MG63 (cell line): ENCODE results near the gene CACFD1. TPM values are rescaled to one million over a fixed set of nuclear protein-coding genes. Genes with fewer than 3 reads are reported as not detected.

ENCODE experiments used
- DNase-seq: peaks from one replicate; pipeline ENCODE4 v3.0.0-alpha.2; 2020
- H3K27me3 ChIP-seq: fragments of 250-450 bp; sonication (Bioruptor Pico); 2 replicates; pipeline ENCODE4 v1.5.1; 2020; ENCODE audit warnings: mild to moderate bottlenecking, moderate library complexity
- H3K36me3 ChIP-seq: fragments of 250-450 bp; sonication (Bioruptor Pico); 2 replicates; pipeline ENCODE4 v1.5.1; 2020; ENCODE audit warnings: mild to moderate bottlenecking, moderate library complexity
- H3K4me3 ChIP-seq: fragments of 250-450 bp; sonication (Bioruptor Pico); 2 replicates; pipeline ENCODE4 v1.5.1; 2020; ENCODE audit warnings: mild to moderate bottlenecking, moderate library complexity
- H3K9me3 ChIP-seq: fragments of 250-450 bp; sonication (Bioruptor Pico); 2 replicates; pipeline ENCODE4 v1.5.1; 2020; ENCODE audit warnings: mild to moderate bottlenecking, moderate library complexity
- total RNA-seq: library from RNA; depleted of rRNA; stranded (reverse); fragments of >200 nt; shearing (Covaris generic); gene quantifications from 2 replicates; pipeline ENCODE4 v1.2.3, GENCODE V29; 2014; ENCODE audit warnings: low replicate concordance

The CACFD1 gene
- total RNA-seq, 1 experiment from 2014 or later = 5.6 TPM

DNA sequence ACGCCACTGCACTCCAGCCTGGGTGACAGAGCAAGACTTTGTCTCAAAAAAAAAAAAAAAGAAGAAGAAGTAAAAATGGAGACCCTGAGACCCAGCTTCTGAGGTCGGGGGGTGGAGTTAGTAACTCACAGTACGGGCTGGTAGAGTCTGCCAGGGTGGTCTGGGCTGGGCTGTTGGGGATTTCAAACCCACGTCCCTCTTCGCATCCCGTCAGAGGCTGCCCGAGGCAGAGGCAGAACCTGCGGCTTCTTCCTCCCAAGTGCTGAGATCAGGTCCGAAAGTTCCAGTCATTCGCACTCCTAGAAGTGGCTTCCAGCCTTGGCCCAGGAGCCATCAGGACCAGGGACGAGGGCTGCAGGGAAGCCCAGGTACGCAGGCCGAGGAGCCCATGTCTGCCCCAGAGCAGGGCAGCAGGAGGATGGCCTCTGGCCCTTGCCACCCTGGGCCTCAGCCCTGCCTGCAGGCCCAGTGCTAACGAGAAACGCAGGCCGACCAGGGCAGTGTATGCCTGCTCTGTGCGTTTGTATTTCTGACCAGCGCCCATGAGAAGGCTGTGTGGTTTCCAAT, 29.0 kb downstream of the CACFD1 start:
- no peak for DNase-seq
- no peaks in the 10 kb centered on the region for H3K9me3 ChIP-seq
- H3K27me3 ChIP-seq = no peaks in the 10 kb centered on the region
- no peaks in the 10 kb centered on the region for H3K36me3 ChIP-seq
- no peak overlapping the region for H3K4me3 ChIP-seq

DNA sequence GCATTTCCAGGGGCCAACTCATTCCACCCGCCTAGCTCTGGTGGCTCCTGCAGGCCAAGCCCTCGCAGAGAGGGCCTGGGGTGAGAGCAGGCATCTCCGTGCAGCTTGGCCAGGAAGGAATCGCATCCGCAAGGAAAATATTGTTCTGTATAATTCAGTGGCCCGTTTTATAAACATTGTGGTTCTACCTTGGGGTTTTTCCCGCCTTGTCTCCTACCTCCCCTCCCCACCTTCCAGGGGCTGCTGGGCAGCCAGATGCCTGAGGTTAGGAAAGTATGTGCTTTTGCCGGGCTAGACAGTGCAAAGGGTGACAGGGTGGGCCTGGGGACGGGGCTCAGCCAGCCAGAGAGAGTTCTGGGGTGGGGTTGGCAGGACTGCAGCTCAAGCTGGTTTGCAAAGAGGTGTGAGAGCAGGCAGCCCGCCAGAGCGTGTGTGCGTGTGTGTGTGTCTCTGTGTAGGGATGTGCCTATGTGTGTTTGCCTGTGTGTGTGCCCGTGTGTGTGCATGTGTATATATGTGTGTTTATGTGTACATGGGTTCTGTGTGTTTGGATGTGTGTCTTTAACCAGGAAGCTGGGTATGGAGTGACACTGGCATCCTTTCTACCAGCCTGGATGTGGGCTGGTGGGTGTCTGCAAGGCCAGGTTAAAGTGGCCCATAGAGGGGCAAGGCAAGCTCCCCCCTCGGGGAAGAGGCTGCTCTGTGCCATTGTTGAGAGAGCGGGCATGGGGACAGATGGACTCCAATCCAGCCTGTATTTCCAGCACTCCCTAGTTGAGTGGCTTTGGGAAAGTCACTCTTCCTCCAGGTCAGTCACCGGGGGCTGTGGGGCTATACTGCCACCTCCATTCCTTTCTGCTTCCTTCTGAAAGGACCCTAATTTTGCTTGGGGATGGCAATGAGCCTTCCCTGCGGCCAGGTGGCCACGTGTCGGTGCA, 29.7 kb downstream of the CACFD1 start:
- no peak for DNase-seq
- Histone ChIP-seq H3K4me3 (no peak overlapping the region), H3K27me3 (no peaks in the 10 kb centered on the region), H3K36me3 (no peaks in the 10 kb centered on the region), H3K9me3 (no peaks in the 10 kb centered on the region)

DNA sequence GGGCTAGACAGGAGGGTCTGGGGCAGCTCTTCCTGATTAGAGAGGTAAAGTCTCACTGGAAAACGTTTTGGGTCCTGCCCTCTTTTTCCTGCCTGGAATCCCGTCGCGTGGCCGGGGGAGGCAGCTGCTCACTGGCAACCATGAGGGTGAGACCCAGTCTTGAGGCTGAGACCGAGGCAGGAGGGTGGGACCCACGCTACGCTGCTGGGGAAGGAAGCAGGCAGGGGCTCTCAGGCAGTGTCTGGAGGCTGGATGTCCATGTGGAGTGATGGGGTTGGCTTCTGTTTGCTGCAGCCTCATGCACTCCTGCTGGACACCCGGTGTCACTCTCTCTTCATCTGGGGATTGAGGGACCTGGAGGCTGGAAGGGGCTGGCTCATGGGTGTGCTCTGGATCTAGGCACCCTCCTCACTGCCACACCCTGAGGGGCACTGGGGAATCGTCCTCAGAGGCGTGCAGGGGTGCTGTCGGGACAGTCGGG, 30.5 kb downstream of the CACFD1 start:
- no peaks in the 10 kb centered on the region for H3K9me3 ChIP-seq
- no peaks in the 10 kb centered on the region for H3K27me3 ChIP-seq
- H3K36me3 ChIP-seq = no peaks in the 10 kb centered on the region
- DNase-seq = no peak
- no peak overlapping the region for H3K4me3 ChIP-seq

DNA sequence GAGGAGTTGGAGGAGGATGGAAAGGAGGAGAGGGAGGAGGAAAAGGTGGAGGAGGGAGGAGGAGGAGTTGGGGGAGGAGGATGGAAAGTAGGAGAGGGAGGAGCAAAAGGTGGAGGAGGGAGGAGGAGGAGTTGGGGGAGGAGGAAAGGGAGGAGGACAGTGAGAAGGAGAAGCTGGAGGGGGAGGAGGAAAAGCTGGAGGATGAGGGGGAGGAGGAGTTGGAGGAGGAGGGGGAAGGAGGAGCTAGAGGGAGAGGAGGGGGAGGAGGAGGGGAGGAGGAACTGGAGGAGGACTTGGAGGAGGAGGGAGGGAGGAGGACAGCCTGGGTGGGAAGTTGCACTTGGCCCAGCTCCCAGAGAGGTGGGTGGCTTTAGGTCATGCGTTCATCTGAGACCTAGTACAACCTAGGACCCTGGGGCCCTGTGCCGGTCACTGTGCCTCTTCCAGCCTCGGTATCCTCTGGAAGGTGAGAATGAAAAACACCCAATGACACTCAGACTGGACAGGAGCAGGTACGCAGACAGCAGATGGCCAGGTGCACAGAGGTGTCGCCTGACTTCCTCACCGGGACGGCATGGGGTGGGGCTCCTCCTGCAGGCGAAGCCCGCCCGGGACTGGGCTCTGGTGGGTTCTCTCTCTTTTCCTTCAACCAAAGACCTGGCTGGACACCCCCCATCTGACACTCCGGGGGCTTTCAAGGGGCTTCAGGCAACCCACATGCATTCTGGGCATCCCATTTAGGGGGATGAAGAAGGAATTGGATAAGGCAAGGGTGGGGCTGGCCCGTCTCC, 31.3 kb downstream of the CACFD1 start:
- DNase-seq = no peak
- Histone ChIP-seq H3K27me3 (no peaks in the 10 kb centered on the region), H3K4me3 (no peak overlapping the region), H3K36me3 (no peaks in the 10 kb centered on the region), H3K9me3 (no peaks in the 10 kb centered on the region)

DNA sequence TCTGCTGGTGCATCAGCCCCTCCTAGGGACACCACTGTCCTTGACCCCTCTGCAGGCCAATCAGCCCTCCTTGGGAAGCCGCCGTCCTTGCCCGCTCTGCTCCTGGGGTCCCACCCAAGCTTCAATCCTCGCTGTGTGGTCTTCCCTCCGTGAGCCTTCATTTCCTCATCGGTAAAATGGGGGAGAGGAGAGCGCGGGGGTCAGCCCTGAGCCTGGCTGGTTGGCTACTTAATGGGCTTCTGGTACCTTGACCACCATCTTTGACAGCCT, 31.8 kb downstream of the CACFD1 start:
- Histone ChIP-seq H3K36me3 (no peaks in the 10 kb centered on the region), H3K4me3 (no peak overlapping the region), H3K27me3 (no peaks in the 10 kb centered on the region), H3K9me3 (no peaks in the 10 kb centered on the region)
- DNase-seq = no peak

DNA sequence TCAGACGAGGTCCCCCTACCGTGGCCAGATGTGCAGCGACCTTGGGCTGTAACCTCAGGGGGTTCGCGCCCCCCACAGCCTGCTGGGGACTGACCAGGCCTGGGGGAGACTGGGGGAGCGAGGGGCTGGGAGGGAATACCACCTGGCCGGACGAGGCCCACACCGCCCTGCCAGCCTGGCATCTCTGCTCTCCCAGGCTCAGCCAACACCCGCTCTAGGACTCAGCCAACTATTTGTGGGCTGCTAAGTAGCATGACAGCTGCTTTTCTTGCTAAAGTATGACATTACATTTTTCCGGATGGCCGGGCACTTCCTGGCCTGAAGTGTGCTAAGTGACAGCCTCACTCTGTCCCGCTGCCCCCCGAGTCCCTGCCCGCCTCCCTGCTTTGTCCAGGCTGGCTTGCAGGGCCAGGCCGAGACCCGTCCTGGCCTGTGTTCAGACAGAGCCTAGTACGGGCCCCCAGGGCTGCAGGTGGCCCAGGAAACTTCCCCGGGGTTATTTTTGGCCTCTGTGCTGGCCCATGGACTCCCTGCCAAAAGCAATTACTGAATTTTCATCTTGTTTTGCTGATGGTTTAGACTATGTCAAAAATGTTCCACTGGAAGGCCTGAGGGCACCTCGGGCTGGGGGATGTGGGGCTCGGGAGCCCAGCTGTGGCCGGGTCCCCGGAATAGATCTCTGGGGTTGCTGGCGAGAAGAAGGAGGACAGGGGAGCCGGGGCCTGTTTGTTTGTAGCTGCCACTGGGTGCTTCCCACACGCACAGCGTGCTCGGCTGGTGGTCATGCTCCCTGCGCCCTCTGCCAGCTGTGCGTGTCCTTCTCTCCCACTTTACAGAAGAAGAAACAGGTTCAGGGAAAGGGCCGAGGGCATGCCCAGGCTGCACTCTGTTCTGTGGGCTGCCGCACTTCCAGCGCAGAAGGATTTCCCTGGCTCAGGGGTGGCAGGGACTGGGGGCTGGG, 32.6 kb downstream of the CACFD1 start:
- Histone ChIP-seq H3K27me3 (no peaks in the 10 kb centered on the region), H3K9me3 (no peaks in the 10 kb centered on the region), H3K36me3 (no peaks in the 10 kb centered on the region), H3K4me3 (no peak overlapping the region)
- peak; percentile 47 for DNase-seq

DNA sequence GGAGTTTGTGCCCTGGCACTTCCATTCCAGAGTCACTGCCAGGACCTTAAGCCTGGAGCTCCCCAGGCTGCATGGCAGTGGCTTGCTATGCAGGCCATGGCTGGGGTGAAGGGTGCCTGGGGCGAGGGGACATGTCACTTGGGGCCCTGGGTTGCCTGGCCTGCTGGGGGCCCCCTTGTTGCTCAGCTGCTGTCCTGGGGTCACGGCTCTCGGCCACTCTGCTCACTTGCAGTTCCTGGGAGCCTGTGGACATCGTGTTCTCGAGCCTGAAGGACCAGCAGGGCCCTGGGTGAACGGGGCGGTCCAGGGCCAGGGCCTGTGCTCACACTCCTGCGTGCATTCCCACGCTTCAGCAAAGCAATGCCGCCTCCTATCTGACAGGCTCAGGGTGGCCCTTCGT, 33.6 kb downstream of the CACFD1 start:
- no peaks in the 10 kb centered on the region for H3K27me3 ChIP-seq
- H3K4me3 ChIP-seq = no peak overlapping the region
- H3K9me3 ChIP-seq = no peaks in the 10 kb centered on the region
- DNase-seq = no peak
- no peaks in the 10 kb centered on the region for H3K36me3 ChIP-seq

DNA sequence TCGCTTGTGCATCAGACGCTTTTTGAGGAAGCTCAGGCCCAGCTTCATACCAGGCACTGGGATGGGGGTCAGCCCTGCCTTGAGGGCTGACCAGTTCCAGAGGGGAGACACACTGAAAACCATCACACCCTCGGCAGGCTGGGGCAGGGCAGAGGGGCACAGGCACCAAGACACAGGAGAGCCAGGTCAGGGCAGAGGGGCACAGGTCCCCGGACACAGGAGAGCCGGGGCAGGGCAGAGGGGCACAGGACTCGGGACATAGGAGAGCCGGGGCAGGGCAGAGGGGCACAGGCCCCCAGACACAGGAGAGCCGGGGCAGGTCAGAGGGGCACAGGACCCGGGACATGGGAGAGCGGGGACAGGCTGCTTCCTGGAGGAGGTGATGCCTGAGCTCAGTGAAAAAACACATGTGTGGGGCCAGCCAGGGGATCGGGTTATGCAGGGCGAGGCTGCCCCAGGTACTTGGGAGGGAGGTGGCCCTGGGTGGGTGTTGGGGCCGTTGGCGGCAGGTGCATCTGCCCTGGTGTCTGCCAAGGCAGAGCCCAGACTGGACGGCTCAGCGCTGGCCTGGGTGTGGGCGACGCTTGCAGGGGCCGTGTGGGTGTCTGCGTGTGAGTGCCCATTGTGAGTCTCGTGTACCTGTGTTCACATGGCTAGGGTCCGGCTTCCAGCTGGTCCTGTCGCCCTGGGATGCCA, 34.2 kb downstream of the CACFD1 start:
- no peak for DNase-seq
- Histone ChIP-seq H3K27me3 (no peaks in the 10 kb centered on the region), H3K36me3 (no peaks in the 10 kb centered on the region), H3K4me3 (no peak overlapping the region), H3K9me3 (no peaks in the 10 kb centered on the region)

DNA sequence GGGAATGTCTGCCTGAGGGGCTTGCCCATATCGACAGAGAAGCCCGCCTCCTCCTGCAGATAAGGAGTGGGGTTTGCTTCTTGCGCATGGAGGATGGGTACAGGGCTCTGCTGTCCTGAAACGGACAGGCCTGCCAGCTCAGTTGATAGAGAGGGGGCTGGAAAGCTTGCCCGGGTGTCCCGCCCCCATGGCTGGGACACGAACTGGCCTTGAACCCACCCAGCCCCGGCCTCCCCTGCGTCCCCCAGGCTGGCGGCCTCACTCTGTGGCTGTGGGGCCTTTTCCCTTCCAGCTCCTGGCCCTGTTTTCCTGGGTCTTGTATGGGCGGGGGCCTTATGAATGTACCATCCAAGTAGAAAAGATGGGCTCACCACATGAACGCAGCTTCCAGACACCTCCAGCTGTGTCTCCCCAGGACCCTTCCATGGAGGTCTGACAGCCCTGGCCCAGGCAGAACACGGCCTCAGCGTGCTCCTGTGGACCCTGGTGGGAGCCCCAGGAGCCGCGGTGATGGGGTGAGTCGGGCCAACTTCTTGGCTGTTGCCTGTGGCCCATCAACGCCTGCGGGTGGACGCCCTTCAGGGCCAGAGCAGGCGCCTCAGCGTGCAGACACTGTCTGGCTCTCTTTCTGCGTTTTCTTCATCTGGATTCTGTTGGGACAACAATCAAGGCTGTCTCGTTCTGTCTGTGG, 35.0 kb downstream of the CACFD1 start:
- H3K36me3 ChIP-seq = no peaks in the 10 kb centered on the region
- no peak overlapping the region for H3K4me3 ChIP-seq
- H3K27me3 ChIP-seq = no peaks in the 10 kb centered on the region
- DNase-seq = no peak
- no peaks in the 10 kb centered on the region for H3K9me3 ChIP-seq

DNA sequence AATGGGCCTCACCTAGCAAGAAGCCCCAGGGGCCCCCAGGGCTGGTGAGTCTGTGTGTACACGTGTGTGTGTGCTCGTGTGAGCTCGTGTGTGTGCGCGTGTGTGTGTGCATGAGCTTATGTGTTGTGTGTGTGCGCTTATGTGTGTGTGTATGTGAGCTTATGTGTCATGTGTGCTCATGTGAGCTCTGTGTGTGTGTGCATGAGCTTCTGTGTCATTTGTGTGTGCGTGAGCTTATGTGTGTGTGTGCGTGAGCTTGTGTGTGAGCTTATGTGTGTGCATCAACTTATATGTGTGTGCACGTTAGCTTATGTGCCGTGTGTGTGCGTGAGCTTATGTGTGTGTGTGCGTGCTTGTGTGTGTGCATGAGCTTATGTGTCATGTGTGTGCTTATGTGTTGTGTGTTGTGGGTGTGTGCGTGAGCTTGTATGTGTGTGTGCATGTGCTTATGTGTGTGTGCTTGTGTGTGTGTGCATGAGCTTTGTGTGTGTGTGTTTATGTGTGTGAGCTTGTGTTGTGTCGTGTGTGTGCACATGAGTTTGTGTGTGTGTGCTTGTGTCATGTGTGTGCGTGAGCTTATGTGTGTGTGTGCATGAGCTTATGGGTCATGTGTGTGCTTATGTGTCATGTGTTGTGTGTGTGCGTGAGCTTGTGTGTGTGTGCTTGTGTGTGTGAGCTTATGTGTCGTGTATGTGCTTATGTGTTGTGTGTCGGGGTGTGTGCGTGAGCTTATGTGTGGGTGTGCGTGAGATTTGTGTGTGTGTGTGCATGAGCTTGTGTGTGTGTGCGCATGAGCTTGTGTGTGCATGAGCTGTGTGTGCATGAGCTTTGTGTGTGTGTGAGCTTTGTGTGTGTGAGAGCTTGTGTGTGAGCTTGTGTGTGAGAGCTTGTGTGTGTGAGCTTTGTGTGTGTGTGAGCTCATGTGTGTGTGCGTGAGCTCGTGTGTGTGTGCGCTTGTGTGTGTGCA, 35.8 kb downstream of the CACFD1 start:
- H3K27me3 ChIP-seq = no peaks in the 10 kb centered on the region
- DNase-seq = no peak
- no peaks in the 10 kb centered on the region for H3K9me3 ChIP-seq
- no peaks in the 10 kb centered on the region for H3K36me3 ChIP-seq
- no peak overlapping the region for H3K4me3 ChIP-seq

DNA sequence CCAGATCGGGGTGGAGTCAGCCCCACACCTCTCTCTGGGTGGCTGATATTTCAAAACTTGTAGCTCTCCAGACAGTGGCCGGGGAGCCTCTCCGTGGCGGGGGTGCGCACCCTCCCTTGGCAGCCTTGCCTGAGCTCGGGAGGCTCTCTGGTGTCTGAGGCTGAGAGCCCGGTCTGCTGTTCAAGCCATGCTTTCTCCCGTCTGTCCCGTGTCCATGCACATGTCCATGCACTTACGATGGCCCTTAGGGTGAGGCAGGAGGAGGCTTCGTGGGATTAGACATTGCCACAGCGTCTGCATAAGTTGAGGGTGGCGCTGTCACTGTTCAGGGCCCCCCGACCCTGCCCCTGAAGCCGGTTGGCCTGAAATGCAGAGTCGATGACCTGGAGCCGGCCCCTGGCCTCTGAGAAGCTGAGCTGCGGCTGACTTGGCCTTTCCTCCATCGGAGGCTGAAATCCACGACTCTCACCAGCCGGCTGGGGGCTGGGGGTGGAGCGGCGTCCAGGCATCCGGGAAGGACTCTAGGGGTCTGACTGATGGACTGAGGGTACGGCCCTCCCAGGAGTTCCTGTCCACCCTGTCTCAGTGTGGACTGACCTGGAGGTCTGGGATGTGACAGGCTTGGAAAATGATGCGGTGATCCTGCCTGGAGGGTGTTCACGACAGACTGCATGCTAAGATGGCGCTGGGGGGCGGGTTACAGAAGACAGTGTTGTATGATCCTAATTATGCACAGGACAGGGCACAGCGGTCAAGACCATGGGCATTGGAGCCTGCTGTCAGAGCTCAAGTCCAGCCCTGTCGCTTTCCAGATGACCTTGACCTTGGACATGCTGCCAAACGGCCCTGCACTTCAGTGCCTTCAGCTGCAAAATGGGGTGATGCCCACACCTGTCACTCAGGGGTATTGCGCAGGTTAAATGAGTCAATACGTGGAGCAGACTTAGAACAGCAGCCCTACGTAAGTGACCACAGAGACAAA, 37.4 kb downstream of the CACFD1 start:
- Histone ChIP-seq H3K4me3 (no peak overlapping the region), H3K27me3 (no peaks in the 10 kb centered on the region), H3K9me3 (peaks cover 4% of the 10 kb centered on the region), H3K36me3 (no peaks in the 10 kb centered on the region)
- DNase-seq = no peak

DNA sequence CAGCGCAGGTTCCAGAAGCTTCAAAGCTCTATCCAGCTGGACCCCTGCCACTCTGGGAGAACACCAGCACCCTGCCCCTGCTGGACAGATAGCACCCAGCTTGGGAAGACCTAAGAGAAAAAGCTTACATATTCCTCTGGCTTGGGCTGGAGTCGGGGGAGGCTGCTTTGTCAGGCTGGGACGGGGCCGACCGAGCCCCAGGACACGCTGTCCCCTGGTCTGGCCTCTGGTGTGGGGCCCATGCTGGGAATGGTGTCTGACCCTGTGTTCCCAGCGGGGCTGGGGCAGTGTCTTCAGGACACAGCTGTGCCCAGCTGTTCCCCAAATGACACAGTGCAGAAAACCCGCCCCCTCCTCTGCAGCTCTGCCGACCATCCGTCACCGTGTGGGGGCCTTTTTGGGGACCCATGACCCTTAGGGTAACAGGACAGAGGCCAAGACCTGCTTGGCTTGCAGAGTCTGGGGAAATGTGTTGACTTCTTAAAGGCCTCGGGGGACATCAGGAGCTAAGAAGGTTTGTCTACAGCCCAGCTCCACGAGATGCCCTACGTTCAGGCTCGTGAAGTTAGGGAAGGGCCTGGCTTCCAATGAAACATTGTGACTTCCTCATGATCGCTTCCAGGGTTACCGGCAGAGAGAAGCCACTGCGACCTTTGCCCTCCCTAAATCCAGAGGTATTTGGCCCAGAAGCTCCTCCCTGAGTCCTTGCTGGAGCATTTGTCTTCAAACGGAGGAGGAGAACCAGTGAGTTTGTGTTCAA, 39.5 kb downstream of the CACFD1 start:
- Histone ChIP-seq H3K36me3 (no peaks in the 10 kb centered on the region), H3K9me3 (peaks cover 11% of the 10 kb centered on the region), H3K27me3 (no peaks in the 10 kb centered on the region), H3K4me3 (no peak overlapping the region)
- no peak for DNase-seq

DNA sequence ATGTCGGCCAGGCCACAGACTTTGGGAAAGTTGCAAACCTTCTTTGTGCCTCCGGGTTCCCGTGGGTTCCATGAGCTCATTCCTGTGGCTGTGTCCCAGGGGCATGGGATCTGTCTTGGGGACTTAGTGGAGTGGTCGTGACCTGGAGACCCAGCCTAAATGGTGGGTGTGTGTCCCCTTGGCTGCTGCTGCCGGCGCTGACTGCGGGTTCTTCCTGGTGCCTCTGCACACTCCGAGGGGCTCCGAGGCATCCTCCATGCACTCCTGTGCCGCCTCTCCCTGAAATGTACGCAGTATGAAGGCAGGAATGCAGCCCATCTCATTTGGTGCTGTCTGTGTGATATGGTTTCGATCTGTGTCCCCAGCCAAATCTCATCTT, 40.1 kb downstream of the CACFD1 start:
- H3K27me3 ChIP-seq = no peaks in the 10 kb centered on the region
- H3K36me3 ChIP-seq = no peaks in the 10 kb centered on the region
- H3K9me3 ChIP-seq = peaks cover 11% of the 10 kb centered on the region
- no peak overlapping the region for H3K4me3 ChIP-seq
- DNase-seq = no peak
